ENCODE data around the gene PSKH1.

DNA sequence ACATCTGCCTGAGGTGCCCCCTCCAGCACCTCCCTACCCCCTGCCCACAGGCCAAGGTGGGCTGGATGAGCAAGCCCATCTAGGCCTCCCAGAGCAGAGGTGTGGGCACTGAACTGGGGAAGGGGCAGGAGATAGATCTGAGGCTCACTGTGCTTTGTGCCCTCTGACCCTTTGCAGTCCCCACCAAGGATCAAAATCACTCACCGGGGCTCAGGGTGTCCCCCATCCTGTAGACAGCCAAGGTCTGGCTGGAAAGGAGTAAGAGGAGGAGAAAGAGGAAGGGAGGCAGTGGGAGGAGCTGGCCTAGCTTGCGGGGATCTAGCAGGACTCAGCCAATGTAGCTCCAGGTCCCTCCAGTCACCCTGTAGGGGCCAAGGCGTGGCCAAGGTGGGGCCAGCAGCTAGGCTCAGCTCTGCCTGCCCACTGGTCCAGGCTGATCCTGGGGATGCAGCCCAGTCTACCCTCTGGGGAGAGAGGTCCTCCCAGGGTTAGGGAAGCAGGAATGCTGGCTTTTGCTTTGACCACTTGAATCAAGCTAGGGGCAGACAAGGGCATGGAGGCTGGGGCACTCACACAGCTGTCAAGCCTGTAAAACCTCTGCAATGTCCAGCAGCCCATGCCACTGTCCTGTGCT, 73.6 kb downstream of the PSKH1 start:
- TF ChIP-seq, protein P1, sequence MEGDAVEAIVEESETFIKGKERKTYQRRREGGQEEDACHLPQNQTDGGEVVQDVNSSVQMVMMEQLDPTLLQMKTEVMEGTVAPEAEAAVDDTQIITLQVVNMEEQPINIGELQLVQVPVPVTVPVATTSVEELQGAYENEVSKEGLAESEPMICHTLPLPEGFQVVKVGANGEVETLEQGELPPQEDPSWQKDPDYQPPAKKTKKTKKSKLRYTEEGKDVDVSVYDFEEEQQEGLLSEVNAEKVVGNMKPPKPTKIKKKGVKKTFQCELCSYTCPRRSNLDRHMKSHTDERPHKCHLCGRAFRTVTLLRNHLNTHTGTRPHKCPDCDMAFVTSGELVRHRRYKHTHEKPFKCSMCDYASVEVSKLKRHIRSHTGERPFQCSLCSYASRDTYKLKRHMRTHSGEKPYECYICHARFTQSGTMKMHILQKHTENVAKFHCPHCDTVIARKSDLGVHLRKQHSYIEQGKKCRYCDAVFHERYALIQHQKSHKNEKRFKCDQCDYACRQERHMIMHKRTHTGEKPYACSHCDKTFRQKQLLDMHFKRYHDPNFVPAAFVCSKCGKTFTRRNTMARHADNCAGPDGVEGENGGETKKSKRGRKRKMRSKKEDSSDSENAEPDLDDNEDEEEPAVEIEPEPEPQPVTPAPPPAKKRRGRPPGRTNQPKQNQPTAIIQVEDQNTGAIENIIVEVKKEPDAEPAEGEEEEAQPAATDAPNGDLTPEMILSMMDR (conservative IDR thresholded peaks at IDR 0.05; ENCODE audit: low read length), result no peak
- TF ChIP-seq EZH2phosphoT487 (IDR thresholded peaks at IDR 0.05; ENCODE audit: borderline replicate concordance), result no peak

Data from Loucy (cell line).